HepG2 (cell line): Measurements from ENCODE around the gene DNAAF9. TPM values are rescaled to one million over a fixed set of nuclear protein-coding genes. Genes with fewer than 3 reads are reported as not detected.
A peak's percentile ranks its signal among the peaks of the same experiment; 100 is the strongest.

Source experiments
- ATAC-seq: fragments of 200-7000 bp; cut with Tn5 transposase; 3 replicates; pipeline ENCODE4 v1.9.1; 2020; ENCODE audit warnings: mild to moderate bottlenecking, moderate library complexity
- BruUV-seq: library from RNA; stranded (reverse); fragments of 400-500 nt; replicated peaks from 2 replicates; lab custom pipeline; 2021; lab: Mats Ljungman, UMichigan
- CTCF ChIA-PET: fragments of 300-600 bp; formaldehyde crosslinking; extraction: SDS; loops from one replicate; lab custom pipeline; 2021; ENCODE audit warnings: low total read pairs, inconsistent platforms, low intra/inter-chr PET ratio; lab: Yijun Ruan, JAX
- POLR2A ChIA-PET: fragments of 350-600 bp; sonication (Branson Sonifier 250); formaldehyde crosslinking; loops from one replicate; lab custom pipeline; 2020; ENCODE audit warnings: antibody characterized with exemption, inconsistent platforms; lab: Yijun Ruan, JAX
- DNase-seq: peaks from one replicate; pipeline ENCODE4 v3.0.0-alpha.2; 2015; ENCODE audit warnings: low spot score
- FAIRE-seq: peaks from 3 replicates; lab custom pipeline; 2011; peaks lifted over from hg19 to GRCh38; lab: Jason Lieb, UNC
- H2AFZ ChIP-seq: one replicate; pipeline ENCODE4 v1.6.1; 2011; ENCODE audit warnings: low read length, inconsistent platforms
- H3K27ac ChIP-seq: fragments of 300-600 bp; 3 replicates; pipeline ENCODE4 v1.8.0; 2011; ENCODE audit warnings: mixed run types, mild to moderate bottlenecking, mixed read lengths, low read length, inconsistent platforms; ENCODE audit not compliant: insufficient read depth; ENCODE audit errors: extremely low read length
- H3K27me3 ChIP-seq, 2 experiments: fragments of 200-600 bp in 1 of 2; 2 replicates in 1 of 2; 3 replicates in 1 of 2; pipeline versions ENCODE4 v1.6.0 to v1.8.0; 2011; ENCODE audit warnings: low read length in 2 of 2, mild to moderate bottlenecking in 2 of 2, moderate library complexity in 2 of 2, inconsistent platforms in 1 of 2; ENCODE audit not compliant: insufficient read depth in 2 of 2, control insufficient read depth in 1 of 2
- H3K36me3 ChIP-seq, 2 experiments: fragments of 200-600 bp in 1 of 2; replicated peaks in 1 of 2; 2 replicates in 1 of 2; 3 replicates in 1 of 2; pipeline versions ENCODE4 v1.5.1 to v1.8.0; 2011; ENCODE audit warnings: low read length in 2 of 2, inconsistent platforms in 1 of 2; ENCODE audit not compliant: insufficient read depth in 2 of 2, control insufficient read depth in 1 of 2
- H3K4me1 ChIP-seq: 2 replicates; pipeline ENCODE4 v1.5.1; 2012; ENCODE audit warnings: low read length, inconsistent platforms; ENCODE audit not compliant: insufficient read depth
- H3K4me2 ChIP-seq: 2 replicates; pipeline ENCODE4 v1.6.0; 2011; ENCODE audit warnings: low read depth, low read length, inconsistent platforms
- H3K4me3 ChIP-seq, 3 experiments: fragments of 200-600 bp in 1 of 3; sonication (generic), shearing (Covaris generic) in 1 of 3; replicated peaks in 1 of 3; 2 replicates each; pipeline ENCODE4 v1.5.1; 2011 to 2016; ENCODE audit warnings: low read length in 3 of 3, inconsistent platforms in 2 of 3, low read depth in 2 of 3, mild to moderate bottlenecking in 2 of 3, control low read depth in 1 of 3, mixed read lengths in 1 of 3; ENCODE audit not compliant: insufficient read depth in 1 of 3
- H3K79me2 ChIP-seq: one replicate; pipeline ENCODE4 v1.6.1; 2011; ENCODE audit warnings: low read length, inconsistent platforms; ENCODE audit not compliant: insufficient read depth
- H3K9ac ChIP-seq: 2 replicates; pipeline ENCODE4 v1.6.0; 2011; ENCODE audit warnings: mild to moderate bottlenecking, low read depth, low read length, inconsistent platforms; ENCODE audit not compliant: insufficient read depth
- H3K9me3 ChIP-seq: 2 replicates; pipeline ENCODE4 v1.5.1; 2012; ENCODE audit warnings: mild to moderate bottlenecking, low read length
- H4K20me1 ChIP-seq: 2 replicates; pipeline ENCODE4 v1.6.0; 2011; ENCODE audit warnings: inconsistent platforms, mild to moderate bottlenecking, low read length, moderate library complexity; ENCODE audit not compliant: insufficient read depth
- CEBPB ChIP-seq: IDR thresholded peaks from 2 replicates; pipeline ENCODE4 v1.6.1; 2011; ENCODE audit warnings: low read depth, low read length, improper control_type of control experiment, borderline replicate concordance
- CEBPG ChIP-seq: IDR thresholded peaks from 2 replicates; pipeline ENCODE4 v1.6.1; 2016
- ERF ChIP-seq: IDR thresholded peaks from 2 replicates; pipeline ENCODE4 v1.6.1; 2018; ENCODE audit warnings: missing biosample characterization, missing genetic modification reagents
- HNF1B ChIP-seq: sonication (generic); formaldehyde crosslinking; IDR thresholded peaks from 2 replicates; pipeline ENCODE4 v1.5.1; 2020; ENCODE audit warnings: mild to moderate bottlenecking, moderate library complexity, missing genetic modification reagents
- RAD51 ChIP-seq: fragments of 450-650 bp; IDR thresholded peaks from 2 replicates; pipeline ENCODE4 v1.6.1; 2016; ENCODE audit warnings: borderline replicate concordance
- RNF2 ChIP-seq: fragments of 450-650 bp; conservative IDR thresholded peaks from 2 replicates; pipeline ENCODE4 v1.6.1; 2016; ENCODE audit warnings: low read depth
- USF2 ChIP-seq, 2 experiments: sonication (generic) in 1 of 2; formaldehyde crosslinking in 1 of 2; IDR thresholded peaks; 2 replicates each; pipeline versions ENCODE4 v1.5.1 to v1.6.1; 2011 to 2020; ENCODE audit warnings: borderline replicate concordance in 1 of 2, low read depth in 1 of 2, low read length in 1 of 2, mild to moderate bottlenecking in 1 of 2, missing genetic modification reagents in 1 of 2, moderate library complexity in 1 of 2
- YY1 ChIP-seq: IDR thresholded peaks from 2 replicates; pipeline ENCODE4 v1.6.1; 2011; ENCODE audit warnings: low read length, low read depth, moderate library complexity, mild to moderate bottlenecking; ENCODE audit not compliant: insufficient read depth, insufficient replicate concordance
- ZFP1 ChIP-seq: IDR thresholded peaks from 2 replicates; pipeline ENCODE4 v1.6.1; 2016
- ZNF501 ChIP-seq: sonication (generic); formaldehyde crosslinking; IDR thresholded peaks from 2 replicates; pipeline ENCODE4 v1.5.1; 2020; ENCODE audit warnings: mild to moderate bottlenecking, moderate library complexity, missing genetic modification reagents
- ZNF589 ChIP-seq: sonication (generic); formaldehyde crosslinking; conservative IDR thresholded peaks from 2 replicates; pipeline ENCODE4 v1.8.0; 2022; ENCODE audit warnings: mild to moderate bottlenecking, moderate library complexity, missing genetic modification reagents
- ZNF644 ChIP-seq: IDR thresholded peaks from 2 replicates; pipeline ENCODE4 v1.6.1; 2016; ENCODE audit warnings: low read depth
- ZSCAN20 ChIP-seq: sonication (generic); formaldehyde crosslinking; IDR thresholded peaks from 2 replicates; pipeline ENCODE4 v1.4.0; 2020; ENCODE audit warnings: missing genetic modification reagents, mild to moderate bottlenecking, borderline replicate concordance
- WGBS: methylation state at CpG from one replicate; pipeline ENCODE4 v1.1.6; 2017; ENCODE audit warnings: low lambda C conversion rate; 5-methylcytosine and 5-hydroxymethylcytosine counted together
- in situ Hi-C: cut with HindIII; loops from 2 replicates; pipeline ENCODE4 v1.10.0; 2017; ENCODE audit warnings: low pct_unique_long_range_greater_than_20kb; ENCODE audit not compliant: extremely low pct_ligation_motif_present
- intact Hi-C: fragments of 100-400 bp; cut with micrococcal nuclease; formaldehyde crosslinking; loops from one replicate; pipeline ENCODE4 v1.10.0; 2022; ENCODE audit not compliant: unreplicated experiment
- polyA plus RNA-seq, 8 experiments: library from polyadenylated mRNA; depleted of rRNA in 3 of 8; stranded (reverse) in 7 of 8; unstranded in 1 of 8; fragments of >200 nt; fragmentation: Illumina TruSeq in 4 of 8; extraction: Trizol in 4 of 8; gene quantifications; 2 replicates each; pipeline versions ENCODE4 v1.2.1 to v1.2.3, GENCODE V29; 2011 to 2016; ENCODE audit warnings: low read depth in 4 of 8, missing spikeins in 1 of 8, mixed read lengths in 1 of 8; ENCODE audit not compliant: insufficient read depth in 1 of 8
- total RNA-seq, 5 experiments: library from RNA; depleted of rRNA; stranded (reverse); fragments of >200 nt; fragmentation: Illumina TruSeq; extraction: Trizol; gene quantifications; 2 replicates each; pipeline ENCODE4 v1.2.3, GENCODE V29; 2016; ENCODE audit warnings: low read depth in 1 of 5

Gene DNAAF9
- total and polyA plus RNA-seq, 2 of the 13 experiments (the other 11 are each of a cell fraction or from before 2014, with no cell fraction given): 10.5 to 14.9 TPM

GRCh38 chr20:3420211-3420707, 12.8 kb upstream of the DNAAF9 start:
- intact Hi-C loops: no loop called here
- Histone ChIP-seq H3K9me3 (no peaks in the 10 kb centered on the region), H4K20me1 (no peaks in the 10 kb centered on the region), H3K27me3 (no peaks in the 10 kb centered on the region; a peak in 1 of 5 replicates), H3K4me1 (peaks cover 32% of the 10 kb centered on the region), H3K4me2 (peak overlapping the region; percentile 0; the same call in 1 of the 2 replicates), H3K9ac (no peak overlapping the region), H3K4me3 (no peak overlapping the region), H3K36me3 (no peaks in the 10 kb centered on the region), H3K79me2 (no peaks in the 10 kb centered on the region), H3K27ac (no peak overlapping the region), H2AFZ (no peak overlapping the region)
- FAIRE-seq (no peak), DNase-seq (no peak), ATAC-seq (no peak)
- TF ChIP-seq ERF (CRISPR knock-in tag) (no peak), YY1 (peak; percentile 20), ZFP1 (CRISPR knock-in tag) (no peak), CEBPG (CRISPR knock-in tag) (0 out of 2 replicates have a peak, but pooled peaks have one; percentile 11), HNF1B (CRISPR knock-in tag) (0 out of 2 replicates have a peak, but pooled peaks have one; percentile 27), ZNF589 (CRISPR knock-in tag) (no peak), ZNF644 (peak; percentile 60; the same call in 1 of the 2 replicates), CEBPB (0 out of 2 replicates have a peak, but pooled peaks have one; percentile 7), RAD51 (peak; percentile 29; the same call in 1 of the 2 replicates), USF2 (IDR thresholded peaks at IDR 0.05; ENCODE audit: low read depth, low read length) (peak; percentile 29; the same call in 1 of the 2 replicates), USF2 (CRISPR knock-in tag; IDR thresholded peaks at IDR 0.05; ENCODE audit: borderline replicate concordance) (no peak), ZSCAN20 (no peak), ZNF501 (CRISPR knock-in tag) (peak; percentile 27; the same call in 1 of the 2 replicates), RNF2 (0 out of 2 replicates have a peak, but pooled peaks have one; percentile 29)
- in situ Hi-C loops: no loop called here
- CTCF ChIA-PET: no interaction called here
- POLR2A ChIA-PET: interaction anchor here (0.6 to 0.9 kb wide), 2 partner anchors 12 to 49 kb away, joined by 3 to 5 read pairs; no protein-coding TSS in a partner anchor
- no TSS peak for BruUV-seq
- WGBS: 24% methylated on average over 3 of the region's 3 CpGs
